HepG2 (cell line): ENCODE data around the gene PPP2R5D. TPM values are rescaled to one million over a fixed set of nuclear protein-coding genes. Genes with fewer than 3 reads are reported as not detected.

Experiments used
- POGZ ChIP-seq: sonication (generic); formaldehyde crosslinking; IDR thresholded peaks from 2 replicates; pipeline ENCODE4 v1.4.0; 2020; ENCODE audit warnings: mild to moderate bottlenecking, missing genetic modification reagents
- SMC3 ChIP-seq: IDR thresholded peaks from 2 replicates; pipeline ENCODE4 v1.6.1; 2011; ENCODE audit warnings: low read length, improper control_type of control experiment
- ZBTB40 ChIP-seq, 2 experiments: fragments of 450-650 bp in 1 of 2; sonication (generic) in 1 of 2; formaldehyde crosslinking in 1 of 2; IDR thresholded peaks; 2 replicates each; pipeline versions ENCODE4 v1.6.1 to v1.8.0; 2016 to 2022; ENCODE audit warnings: antibody characterized with exemption in 1 of 2, mild to moderate bottlenecking in 1 of 2, missing genetic modification reagents in 1 of 2
- polyA plus RNA-seq, 8 experiments: library from polyadenylated mRNA; depleted of rRNA in 3 of 8; stranded (reverse) in 7 of 8; unstranded in 1 of 8; fragments of >200 nt; fragmentation: Illumina TruSeq in 4 of 8; extraction: Trizol in 4 of 8; gene quantifications; 2 replicates each; pipeline versions ENCODE4 v1.2.1 to v1.2.3, GENCODE V29; 2011 to 2016; ENCODE audit warnings: low read depth in 4 of 8, missing spikeins in 1 of 8, mixed read lengths in 1 of 8; ENCODE audit not compliant: insufficient read depth in 1 of 8
- total RNA-seq, 5 experiments: library from RNA; depleted of rRNA; stranded (reverse); fragments of >200 nt; fragmentation: Illumina TruSeq; extraction: Trizol; gene quantifications; 2 replicates each; pipeline ENCODE4 v1.2.3, GENCODE V29; 2016; ENCODE audit warnings: low read depth in 1 of 5

The PPP2R5D gene
- total and polyA plus RNA-seq, 2 of the 13 experiments (the other 11 are each of a cell fraction or from before 2014, with no cell fraction given), result 53.7 to 60.4 TPM

- TF ChIP-seq ZBTB40 (IDR thresholded peaks at IDR 0.05) (no peak), ZBTB40 (CRISPR knock-in tag; IDR thresholded peaks at IDR 0.05) (peak; percentile 75), SMC3 (no peak), POGZ (CRISPR knock-in tag) (no peak)
Measured at GRCh38 chr6:43021270-43022047, 37.1 kb downstream of the PPP2R5D start, which contains the start of gene RRP36 (continued).
